ENCODE results near the gene SMIM29.
A peak's percentile ranks its signal among the peaks of the same experiment; 100 is the strongest.
"Not testable (repeated sequence)": the region's sequence is repeated elsewhere in the genome, so short reads cannot be mapped to it uniquely, and the experiment has no call there.

SMIM29 gene

DNA sequence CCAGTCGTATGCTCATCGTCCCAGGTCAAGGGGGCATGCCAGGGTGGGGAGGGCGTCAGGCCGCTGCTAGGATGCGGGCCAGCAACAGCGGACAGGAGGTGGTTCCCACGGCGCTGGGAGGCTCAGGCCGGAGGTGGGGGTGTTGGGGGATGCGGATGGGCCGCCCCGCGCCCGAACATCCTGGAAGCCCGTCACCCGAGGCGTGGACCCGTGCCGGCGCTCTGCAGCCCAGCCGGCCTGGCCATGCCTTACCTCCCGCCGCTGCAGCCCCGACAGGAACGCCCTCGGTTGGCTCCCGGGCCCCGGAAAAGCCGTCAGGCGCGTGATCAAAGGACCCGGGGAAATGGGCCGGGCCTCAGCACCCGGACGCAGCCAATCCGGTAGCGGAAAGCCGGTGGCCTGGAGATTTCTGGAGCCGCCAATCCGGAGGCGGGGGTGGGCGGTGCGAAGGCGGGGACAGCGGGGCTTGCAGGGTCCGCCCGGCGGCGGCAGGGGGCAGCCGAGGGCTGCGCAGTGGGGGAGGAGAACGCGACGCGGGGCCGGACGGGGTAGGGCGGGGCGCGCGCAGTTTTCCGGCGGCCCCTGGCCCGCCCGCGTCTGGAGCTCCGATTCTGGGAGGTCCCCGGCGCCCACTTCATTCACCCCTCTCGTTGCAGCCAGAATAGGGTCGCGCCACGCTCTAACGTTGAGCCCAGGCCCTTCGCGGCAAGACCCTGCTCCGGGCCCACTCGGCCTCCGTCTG lies at the start of gene SMIM29:
Gene SMIM29, minus strand, starts transcription at position 280 of the 742 bp plus-strand sequence. CDS start 1,215 bp downstream, outside the sequence.
- peak; percentile 88 to 98 for DNase-seq

DNA sequence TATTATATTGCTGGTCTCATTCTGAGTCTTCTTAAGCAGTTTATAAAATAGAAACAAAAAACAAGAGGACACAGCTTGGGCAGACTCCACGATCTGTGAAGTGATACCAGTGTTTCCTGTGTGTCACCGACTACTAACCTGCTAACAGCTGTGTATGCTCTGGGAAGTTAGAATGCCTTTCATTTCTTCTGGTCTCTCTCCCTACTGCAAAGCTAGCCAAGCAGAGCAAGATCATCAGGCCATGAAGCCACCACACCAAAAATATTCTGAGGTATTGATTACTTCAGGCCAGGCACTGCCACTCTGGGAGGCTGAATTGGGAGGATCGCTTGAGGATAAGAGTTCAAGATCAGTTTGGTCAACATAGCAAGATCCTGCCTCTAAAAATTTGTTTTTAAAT lies 46.9 kb upstream of the SMIM29 start:
- no peak for DNase-seq

DNA sequence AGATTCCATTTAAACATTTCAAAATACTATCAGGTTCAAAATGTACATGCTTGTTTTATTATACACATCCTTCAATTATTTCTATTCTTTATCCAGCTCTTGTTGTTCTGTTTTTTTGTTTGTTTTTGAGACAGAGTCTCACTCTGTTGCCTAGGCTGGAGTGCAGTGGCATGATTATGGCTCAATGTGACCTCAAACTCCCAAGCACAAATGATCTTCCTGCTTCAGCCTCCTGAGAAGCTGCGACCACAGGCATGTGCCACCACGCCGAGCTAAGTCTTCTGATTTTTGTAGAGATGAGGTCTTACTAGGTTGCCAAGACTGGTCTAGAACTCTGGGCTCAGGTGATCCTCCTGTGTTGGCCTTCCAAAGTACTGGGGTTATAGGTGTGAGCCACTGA lies 44.1 kb upstream of the SMIM29 start:
- no peak for DNase-seq

DNA sequence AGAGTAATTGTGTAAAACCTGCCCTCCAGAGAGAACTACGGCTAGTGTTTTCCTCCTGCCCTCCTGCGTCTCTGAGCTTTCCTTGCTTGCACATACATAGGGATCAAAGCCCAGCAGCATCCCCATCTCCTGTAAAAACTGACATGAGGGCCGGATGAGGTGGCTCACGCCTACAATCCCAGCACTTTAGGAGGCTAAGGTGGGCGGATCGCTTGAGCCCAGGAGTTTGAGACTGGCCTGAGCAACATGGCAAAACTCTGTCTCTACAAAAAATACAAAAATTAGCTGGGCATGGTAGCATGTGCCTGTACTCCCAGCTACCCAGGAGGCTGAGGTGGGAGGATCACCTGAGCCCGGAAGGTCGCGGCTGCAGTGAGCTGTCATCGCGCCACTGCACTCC lies 40.3 kb upstream of the SMIM29 start:
- DNase-seq, result no peak

DNA sequence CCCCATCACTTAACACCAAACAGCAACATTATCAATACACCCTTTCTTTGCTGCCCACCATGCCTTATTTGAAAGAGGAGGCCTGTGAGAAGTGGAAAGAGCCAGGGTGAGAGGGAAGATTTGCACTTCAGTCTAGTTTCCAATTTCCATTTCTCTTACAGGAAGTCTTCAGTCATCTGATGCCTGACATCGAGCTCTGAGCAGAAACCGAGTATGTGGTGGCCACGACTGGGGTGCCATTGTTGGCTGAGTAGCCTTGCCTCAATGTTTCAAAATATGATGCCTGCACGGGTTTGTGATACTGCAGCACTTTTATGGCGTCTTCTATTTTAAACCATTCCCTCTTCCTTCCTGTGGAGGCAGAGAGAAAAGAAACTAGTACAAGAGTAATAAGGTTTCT lies 39.8 kb upstream of the SMIM29 start:
- DNase-seq, result peak; percentile 35 to 38

DNA sequence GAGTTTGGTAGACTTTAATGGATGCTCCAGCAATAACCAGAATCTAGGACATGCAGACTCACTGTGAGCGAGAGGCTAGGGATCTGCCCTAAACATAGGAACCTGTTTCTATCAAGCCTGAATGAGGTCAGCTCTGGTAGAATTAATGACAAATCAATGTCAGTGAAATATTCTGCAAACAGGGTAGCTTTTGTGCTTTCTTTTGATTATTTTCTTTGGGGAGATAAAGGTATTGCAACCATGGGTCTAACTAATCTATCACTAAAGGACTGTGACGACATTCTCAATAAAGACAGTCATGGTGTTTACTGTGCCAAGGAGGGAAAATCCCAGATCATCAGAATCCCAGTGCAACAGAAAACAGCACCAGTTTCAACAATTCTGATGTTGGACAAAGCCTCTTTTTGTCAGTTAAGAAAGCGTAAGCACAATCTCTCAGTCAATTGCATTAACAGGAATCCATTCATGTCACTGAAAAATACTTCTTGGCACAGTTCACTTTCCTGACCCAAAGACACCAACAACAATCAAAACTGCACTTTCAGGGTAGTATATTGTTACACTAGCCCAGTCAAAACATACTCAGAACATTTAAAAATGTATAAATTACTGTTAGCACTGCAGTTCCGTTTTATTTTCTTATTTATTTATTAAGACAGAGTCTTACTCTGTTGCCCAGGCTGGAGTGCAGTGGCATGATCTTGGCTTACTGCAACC lies 36.8 kb upstream of the SMIM29 start:
- DNase-seq, result peak; percentile 36 to 55

DNA sequence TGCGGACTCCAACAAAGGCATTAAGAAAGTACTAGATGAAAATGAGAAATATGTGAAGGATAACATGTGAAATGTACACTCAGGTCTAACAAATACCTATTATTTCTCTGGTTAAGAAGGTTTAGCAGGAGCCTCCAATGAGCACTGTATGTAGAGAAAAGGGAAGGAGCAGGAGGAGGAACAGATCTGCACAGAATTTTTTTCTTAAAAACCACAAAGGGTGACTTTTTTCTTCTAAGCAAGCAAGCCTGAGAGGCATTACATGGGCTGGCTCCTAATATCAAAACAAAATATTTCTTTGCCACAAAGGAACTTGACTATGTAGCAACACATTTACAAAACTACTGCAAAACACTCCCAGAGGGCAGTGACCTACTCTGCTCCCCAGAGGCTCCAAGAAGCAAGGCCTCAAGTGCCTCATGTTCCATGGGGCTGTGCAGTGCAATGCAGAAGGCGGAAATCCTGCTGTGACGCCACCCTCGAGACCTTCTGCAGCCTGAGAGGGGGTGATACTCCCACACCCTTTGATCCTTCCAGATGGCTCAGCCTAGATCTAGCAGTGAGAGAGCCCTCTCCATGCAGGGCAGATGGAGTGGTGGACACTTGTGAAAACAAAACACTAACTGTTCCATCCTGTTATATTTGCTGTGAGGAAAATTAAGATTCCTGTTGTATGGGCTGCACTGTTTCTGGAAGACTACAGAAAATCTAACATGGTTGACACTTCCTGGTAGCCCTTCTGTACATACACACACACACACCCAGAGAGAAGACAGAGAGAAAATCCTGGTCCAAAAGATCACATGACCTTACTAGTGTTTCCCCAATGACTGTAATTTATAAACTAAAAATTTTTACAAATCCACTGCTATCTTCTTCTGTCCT lies 36.0 kb upstream of the SMIM29 start:
- peak; percentile 81 to 92 for DNase-seq

DNA sequence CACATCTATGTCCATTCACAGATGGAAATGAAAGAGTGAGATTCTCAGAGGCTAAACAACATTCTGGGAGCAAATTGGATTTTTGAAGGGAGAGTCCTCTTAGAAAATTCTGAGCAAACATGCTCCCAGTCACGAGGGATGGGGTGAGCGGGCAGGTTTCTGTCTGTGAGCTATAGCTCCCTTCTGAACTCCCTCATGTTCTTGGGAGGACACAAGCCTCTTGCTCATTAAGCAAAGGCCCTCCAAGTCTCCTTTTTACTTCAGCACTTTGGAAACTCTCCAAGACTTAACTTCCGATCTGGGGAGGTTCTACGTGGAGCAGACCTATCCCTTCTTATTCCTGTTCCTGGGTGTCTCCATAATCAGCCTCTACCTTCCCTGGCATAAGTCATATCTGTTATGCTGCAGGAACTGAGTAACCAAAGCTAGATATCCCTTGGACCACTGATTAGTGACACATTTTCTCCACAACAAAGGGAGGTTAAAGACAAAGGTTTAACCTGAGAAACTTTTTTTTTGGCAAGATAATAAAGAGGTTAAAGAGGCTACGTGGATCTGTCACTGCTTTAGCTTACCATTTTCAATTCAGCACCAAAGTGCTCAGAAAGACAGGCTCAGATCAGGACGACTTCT lies 33.0 kb upstream of the SMIM29 start:
- DNase-seq, result no peak

DNA sequence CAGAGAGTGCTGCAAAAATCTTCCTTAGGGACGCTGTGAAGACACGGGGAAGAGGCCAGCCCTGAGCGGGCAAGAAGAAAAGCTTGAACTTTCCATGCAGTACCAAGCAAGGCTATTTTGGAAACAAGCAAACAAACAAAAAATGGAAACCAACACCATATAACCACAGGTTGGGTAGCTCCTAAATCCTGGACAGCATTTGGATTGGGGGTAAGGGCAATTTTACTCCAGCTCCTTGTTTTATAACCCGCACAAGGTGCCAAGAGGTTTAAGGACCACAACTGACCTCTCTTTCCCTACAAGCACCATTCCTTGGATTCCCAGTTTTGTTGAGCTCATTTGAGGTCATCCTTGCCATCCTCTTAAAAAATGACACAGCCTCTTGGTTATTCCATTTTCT lies 31.4 kb upstream of the SMIM29 start:
- DNase-seq, result no peak

DNA sequence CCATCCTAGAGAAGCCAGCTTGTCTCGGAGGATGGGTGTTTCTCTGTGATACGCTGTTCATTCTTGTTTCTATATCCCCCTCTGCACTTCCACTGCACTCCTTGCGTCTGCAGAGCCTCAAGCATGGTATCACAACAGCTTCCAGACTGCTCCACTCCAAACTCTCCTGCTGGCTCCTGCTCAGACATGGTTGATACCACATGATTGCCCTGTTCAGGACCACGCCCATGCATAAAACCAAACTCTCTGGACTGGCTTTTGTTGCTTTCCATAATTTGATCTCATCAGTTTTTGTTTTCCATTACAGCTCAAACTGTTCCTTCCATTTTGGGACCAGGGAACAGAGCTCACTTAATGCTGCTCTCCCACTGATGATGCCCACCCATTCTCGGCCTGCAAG lies 30.0 kb upstream of the SMIM29 start:
- no peak for DNase-seq

DNA sequence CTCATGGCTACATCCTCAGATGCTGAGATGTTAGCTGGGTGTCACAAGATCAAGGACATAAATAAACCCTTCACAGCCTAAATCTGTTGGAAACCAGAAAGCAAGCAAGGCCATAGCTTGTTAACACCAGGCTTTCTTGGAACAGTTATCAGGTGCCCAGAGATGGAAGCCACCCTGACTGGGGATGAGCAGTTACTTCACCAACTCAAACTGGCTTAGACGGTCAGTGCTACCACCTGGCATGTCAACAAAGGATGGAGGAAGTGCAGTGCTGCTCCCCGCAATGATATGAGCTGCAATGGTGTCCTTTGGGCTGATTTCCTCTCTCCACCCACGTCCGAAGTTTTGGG lies 28.9 kb upstream of the SMIM29 start:
- DNase-seq, result no peak

DNA sequence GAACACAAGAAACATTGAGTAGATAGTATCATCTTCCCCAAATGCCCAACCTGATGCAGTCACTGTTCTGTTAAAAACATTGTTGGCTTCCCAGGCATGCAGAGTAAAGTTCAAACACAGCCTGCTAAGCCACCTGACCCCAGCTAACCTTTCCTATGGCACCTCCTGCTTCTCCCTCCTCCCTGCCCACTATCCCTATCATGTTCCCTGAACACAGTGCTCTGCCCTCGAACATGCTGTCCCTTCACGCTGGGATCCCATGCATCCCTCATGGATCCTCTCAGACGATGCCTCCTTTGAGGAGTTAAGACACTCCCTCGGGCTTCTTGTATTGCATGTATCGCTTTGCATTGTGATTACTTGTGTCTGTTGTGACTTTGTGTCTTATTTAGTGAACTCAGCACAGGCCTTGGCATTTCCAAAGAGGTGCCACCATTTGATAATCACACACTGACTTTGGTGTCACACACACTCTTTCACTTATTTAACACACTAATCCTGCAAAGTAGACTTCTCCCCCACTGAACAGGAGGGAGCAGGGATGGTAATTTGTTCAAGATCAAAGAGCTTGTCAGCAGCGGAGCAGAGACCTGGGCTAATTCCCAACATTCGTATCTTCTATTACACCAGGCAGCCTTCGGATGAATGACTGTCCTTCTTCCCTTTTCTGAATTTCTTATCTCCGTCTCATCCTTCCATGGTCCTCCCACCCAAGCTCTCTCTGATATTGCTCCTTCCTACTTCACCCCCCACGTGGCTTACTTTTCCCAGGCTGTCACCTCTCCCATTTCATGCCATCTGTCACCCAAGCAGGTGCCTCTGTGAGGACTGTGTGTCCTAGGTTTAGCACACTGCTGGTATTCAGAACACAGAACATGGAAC lies 28.3 kb upstream of the SMIM29 start:
- no peak for DNase-seq

DNA sequence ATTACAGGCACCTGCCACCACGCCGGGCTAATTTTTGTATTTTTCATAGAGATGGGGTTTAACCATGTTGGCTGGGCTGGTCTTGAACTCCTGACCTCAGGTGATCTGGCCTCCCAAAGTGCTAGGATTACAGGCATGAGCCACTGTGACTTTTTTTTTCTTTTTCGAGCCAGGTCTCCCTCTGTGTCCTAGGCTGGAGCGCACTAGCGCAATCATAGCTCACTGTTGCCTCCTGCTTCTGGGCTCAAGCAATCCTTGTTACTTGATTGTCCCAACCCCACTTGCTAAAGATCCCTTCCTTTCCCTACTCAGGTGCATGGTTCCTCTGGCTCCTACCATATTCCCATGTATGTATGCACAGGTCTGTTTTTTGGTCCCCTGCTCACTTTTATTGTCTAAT lies 27.4 kb upstream of the SMIM29 start:
- no peak for DNase-seq

DNA sequence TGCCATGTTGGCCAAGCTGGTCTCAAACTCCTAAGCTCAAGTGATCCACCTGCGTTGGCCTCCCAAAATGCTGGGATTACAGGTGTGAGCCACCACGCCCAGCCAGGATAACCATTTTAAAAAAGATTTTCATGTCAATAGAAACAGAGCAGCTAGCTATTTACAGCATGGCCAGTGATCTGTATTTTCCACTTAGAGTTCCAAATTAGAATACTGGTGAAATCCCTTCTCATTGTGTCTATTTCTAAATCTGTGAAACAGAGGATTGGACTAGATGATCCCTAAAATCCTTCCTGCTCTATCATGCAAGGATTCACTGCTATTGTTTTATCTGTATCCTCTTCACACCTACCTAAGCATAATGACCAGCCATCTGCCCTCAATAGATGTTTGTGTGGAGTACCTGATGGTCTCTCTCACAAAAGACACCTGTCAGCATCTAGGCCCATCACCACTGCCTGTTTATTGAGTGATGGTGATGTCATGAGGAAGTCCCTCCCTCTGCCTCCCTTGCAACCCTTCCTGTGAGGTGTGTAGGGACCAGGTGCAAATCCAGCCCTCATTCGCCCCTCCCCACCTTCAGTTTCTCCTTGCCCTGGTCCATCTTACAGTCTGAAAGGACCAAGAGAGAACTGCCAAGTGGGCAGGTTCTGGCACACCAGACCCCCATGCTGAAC lies 26.5 kb upstream of the SMIM29 start:
- no peak for DNase-seq

DNA sequence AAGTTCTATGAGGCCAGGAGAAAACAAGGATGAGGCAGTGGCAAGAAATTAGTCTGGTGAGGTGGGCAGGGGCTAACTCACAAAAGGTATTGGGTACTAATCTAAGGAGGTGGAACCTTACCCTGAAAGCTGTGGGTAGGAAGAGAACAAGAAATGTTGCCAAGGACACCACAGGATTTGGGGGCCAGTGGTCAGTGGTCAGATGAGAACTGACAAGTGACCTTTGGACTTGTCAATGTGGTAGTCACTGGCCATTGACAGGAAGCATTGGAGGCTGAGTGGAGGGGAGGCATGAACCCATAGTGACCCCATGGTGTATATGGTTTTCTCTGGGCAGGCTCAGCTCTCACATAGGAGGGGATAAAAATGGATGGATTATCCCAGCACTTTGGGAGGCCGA lies 25.3 kb upstream of the SMIM29 start:
- no peak for DNase-seq

DNA sequence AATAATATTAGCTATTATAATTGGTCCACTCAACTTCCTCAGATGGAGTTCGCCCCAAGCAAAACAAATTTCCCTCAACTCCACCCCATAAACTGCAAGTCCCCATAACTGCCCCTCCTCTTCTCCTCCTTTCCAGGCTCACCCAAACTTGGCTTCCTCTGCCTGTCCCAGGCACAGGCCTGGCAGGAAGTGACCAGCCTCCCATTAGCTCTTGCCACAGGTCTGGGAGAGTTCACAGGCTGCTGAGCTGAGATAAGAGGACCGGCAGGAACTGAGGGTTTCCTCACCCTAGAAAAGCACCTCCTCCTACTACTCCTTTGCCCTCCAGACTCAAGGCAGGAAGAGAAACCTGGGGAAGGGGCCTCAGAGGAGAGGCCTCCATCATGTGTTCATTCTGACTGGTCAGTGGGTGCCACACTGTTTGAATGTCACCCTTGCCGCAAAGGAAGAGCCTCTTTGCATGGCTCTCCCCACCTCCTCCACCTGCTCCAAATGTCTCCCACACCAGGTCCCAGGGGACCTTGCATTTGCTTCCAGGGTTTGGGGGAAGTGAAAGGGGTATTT lies 24.5 kb upstream of the SMIM29 start:
- DNase-seq, result peak; percentile 56 to 80

DNA sequence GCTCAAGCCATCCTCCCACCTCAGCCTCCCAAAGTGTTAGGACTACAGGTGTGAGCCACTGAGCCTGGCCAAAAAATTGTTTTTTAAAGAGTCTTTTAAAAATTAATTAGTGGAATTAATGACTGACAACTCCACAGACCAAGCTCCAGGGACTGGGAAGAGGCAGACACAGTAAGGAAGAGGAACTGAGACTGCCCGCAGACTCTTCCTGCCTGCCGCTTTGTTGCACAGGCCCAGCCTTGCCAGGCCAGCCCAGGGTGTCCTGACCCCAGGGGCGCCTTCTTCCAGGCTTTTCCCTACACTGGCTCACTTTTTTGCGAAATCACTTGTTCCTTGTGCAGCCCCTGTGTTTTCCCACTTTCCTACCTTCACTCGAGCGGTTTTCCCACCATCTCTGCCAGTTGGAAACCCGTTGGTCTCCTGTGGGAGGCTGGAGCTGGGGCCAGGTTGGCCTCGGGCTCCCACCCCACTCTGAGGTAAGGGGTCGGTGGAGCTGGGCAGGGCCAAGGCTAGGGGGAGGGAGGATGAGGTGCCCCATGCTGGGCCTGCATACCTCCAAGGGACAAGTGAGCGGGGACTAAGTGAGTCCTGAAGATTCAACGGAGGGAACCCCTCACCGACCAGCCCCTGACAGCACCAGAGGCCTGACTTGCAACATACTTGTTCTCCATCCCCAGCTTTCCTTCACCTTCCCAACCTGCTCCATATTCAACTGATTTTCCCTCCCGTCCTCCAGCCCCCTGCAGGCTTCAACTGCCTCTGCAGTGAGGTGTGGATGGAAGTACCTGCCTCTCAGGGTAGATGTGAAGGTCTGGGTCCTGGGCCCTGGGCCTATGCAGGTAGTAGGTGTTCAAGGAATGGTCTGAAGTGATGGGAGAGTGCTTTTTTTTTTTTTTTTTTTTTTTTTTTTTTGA lies 23.5 kb upstream of the SMIM29 start:
- DNase-seq, result peak; percentile 52 to 62

DNA sequence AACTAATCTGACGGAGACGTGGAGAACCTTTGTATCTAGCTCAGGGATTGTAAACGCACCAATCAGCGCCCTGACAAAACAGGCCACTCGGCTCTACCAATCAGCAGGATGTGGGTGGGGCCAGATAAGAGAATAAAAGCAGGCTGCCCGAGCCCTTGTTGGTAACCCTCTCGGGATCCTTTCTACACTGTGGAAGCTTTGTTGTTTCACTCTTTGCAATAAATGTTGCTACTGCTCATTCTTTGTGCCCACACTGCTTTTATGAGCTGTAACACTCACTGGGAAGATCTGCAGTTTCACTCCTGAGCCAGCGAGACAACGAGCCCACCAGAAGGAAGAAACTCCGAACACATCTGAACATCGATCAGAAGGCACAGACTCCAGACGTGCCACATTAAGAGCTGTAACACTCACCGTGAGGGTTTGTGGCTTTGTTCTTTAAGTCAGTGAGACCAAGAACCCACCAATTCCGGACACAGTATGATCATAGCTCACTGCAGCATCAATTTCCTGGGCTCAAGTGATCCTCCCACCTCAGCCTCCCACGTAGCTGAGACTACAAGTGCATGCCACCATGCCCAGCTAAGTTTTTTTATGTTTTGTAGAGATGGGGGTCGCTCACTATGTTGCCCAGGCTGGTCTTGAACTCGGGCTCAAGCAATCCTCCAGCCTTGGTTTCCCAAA lies 21.0 kb upstream of the SMIM29 start:
- DNase-seq, result not testable (repeated sequence)

DNA sequence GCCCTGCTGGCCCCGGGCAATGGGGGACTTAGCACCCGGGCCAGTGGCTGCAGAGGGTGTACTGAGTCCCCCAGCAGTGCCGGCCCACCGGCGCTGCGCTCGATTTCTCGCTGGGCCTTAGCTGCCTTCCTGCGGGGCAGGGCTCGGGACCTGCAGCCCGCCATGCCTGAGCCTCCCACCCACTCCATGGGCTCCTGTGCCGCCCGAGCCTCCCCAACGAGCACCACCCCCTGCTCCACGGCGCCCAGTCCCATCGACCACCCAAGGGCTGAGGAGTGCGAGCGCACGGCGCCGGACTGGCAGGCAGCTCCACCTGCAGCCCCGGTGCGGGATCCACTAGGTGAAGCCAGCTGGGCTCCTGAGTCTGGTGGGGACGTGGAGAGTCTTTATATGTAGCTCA lies 20.3 kb upstream of the SMIM29 start:
- DNase-seq, result not testable (repeated sequence)

Data from inflammatory macrophage treated with lipopolysaccharide for 1 hour (primary cell).